SK-N-SH treated with all-trans-retinoic acid at 6 μM for 48 hours (cell line): ENCODE results near the gene BEGAIN.

Source experiments
- ATAC-seq: fragments of 200-7000 bp; cut with Tn5 transposase; 3 replicates; pipeline ENCODE4 v1.9.1; 2020; ENCODE audit warnings: mild to moderate bottlenecking, moderate library complexity
- BACH2 ChIP-seq: fragments of 250-450 bp; sonication (Bioruptor Pico); IDR thresholded peaks from 2 replicates; pipeline ENCODE4 v1.9.0; 2021; ENCODE audit warnings: mild to moderate bottlenecking, borderline replicate concordance
- CSDC2 ChIP-seq: fragments of 250-450 bp; sonication (Bioruptor Pico); IDR thresholded peaks from 2 replicates; pipeline ENCODE4 v1.5.0; 2020; ENCODE audit warnings: mild to moderate bottlenecking, moderate library complexity
- ESRRG ChIP-seq: fragments of 250-450 bp; sonication (Bioruptor Pico); IDR thresholded peaks from 2 replicates; pipeline ENCODE4 v1.6.1; 2021; ENCODE audit warnings: mild to moderate bottlenecking
- GLIS3 ChIP-seq: fragments of 250-450 bp; sonication (Bioruptor Pico); IDR thresholded peaks from 2 replicates; pipeline ENCODE4 v1.5.0; 2020; ENCODE audit warnings: mild to moderate bottlenecking, moderate library complexity
- ISL1 ChIP-seq: fragments of 250-450 bp; sonication (Bioruptor Pico); IDR thresholded peaks from 2 replicates; pipeline ENCODE4 v2.1.2; 2022; ENCODE audit warnings: mild to moderate bottlenecking, moderate library complexity
- OSR1 ChIP-seq: fragments of 250-450 bp; sonication (Bioruptor Pico); IDR thresholded peaks from 2 replicates; pipeline ENCODE4 v1.8.0; 2022; ENCODE audit warnings: moderate library complexity, mild to moderate bottlenecking, inconsistent platforms
- PPARA ChIP-seq: fragments of 250-450 bp; sonication (Bioruptor Pico); IDR thresholded peaks from 2 replicates; pipeline ENCODE4 v1.5.0; 2020; ENCODE audit warnings: mild to moderate bottlenecking, borderline replicate concordance
- RARB ChIP-seq: fragments of 250-450 bp; sonication (Bioruptor Pico); IDR thresholded peaks from 2 replicates; pipeline ENCODE4 v1.8.0; 2021; ENCODE audit warnings: mild to moderate bottlenecking, moderate library complexity
- SNAI2 ChIP-seq: fragments of 250-450 bp; sonication (Bioruptor Pico); IDR thresholded peaks from 2 replicates; pipeline ENCODE4 v1.5.0; 2020; ENCODE audit warnings: mild to moderate bottlenecking, moderate library complexity
- TCF4 ChIP-seq: fragments of 250-450 bp; sonication (Bioruptor Pico); IDR thresholded peaks from 2 replicates; pipeline ENCODE4 v1.8.0; 2021; ENCODE audit warnings: mild to moderate bottlenecking, moderate library complexity, borderline replicate concordance
- TOX ChIP-seq: fragments of 250-450 bp; sonication (Bioruptor Pico); IDR thresholded peaks from 2 replicates; pipeline ENCODE4 v1.8.0; 2021; ENCODE audit warnings: mild to moderate bottlenecking, moderate library complexity, borderline replicate concordance
- ZC3H10 ChIP-seq: fragments of 250-450 bp; sonication (Bioruptor Pico); IDR thresholded peaks from 2 replicates; pipeline ENCODE4 v1.5.1; 2021; ENCODE audit warnings: mild to moderate bottlenecking, moderate library complexity
- ZFP3 ChIP-seq: fragments of 250-450 bp; sonication (Bioruptor Pico); IDR thresholded peaks from 2 replicates; pipeline ENCODE4 v1.5.0; 2020; ENCODE audit warnings: mild to moderate bottlenecking, moderate library complexity
- ZFP30 ChIP-seq: fragments of 450-650 bp; formaldehyde crosslinking; IDR thresholded peaks from 2 replicates; pipeline ENCODE4 v1.5.0; 2022; ENCODE audit warnings: mild to moderate bottlenecking, moderate library complexity
- ZNF565 ChIP-seq: fragments of 450-650 bp; formaldehyde crosslinking; conservative IDR thresholded peaks from 2 replicates; pipeline ENCODE4 v1.5.0; 2020; ENCODE audit warnings: low read depth, mild to moderate bottlenecking, moderate library complexity
- ZNF70 ChIP-seq: fragments of 450-650 bp; formaldehyde crosslinking; IDR thresholded peaks from 2 replicates; pipeline ENCODE4 v1.5.0; 2020; ENCODE audit warnings: mild to moderate bottlenecking, moderate library complexity
- ZNF8 ChIP-seq: fragments of 450-650 bp; formaldehyde crosslinking; IDR thresholded peaks from 2 replicates; pipeline ENCODE4 v1.5.0; 2020; ENCODE audit warnings: mild to moderate bottlenecking, moderate library complexity
- TF ChIP-seq, protein P1 (sequence below): fragments of 250-450 bp; sonication (Bioruptor Pico); IDR thresholded peaks from 2 replicates; pipeline ENCODE4 v1.5.1; 2020; ENCODE audit warnings: low read depth, mild to moderate bottlenecking, moderate library complexity
- TF ChIP-seq, protein P2 (sequence below): fragments of 250-450 bp; sonication (Bioruptor Pico); IDR thresholded peaks from 2 replicates; pipeline ENCODE4 v1.8.0; 2020; ENCODE audit warnings: mild to moderate bottlenecking, moderate library complexity, borderline replicate concordance
- TF ChIP-seq, protein P3 (sequence below): fragments of 250-450 bp; sonication (Bioruptor Pico); IDR thresholded peaks from 2 replicates; pipeline ENCODE4 v1.8.0; 2021; ENCODE audit warnings: low read depth, mild to moderate bottlenecking, moderate library complexity, borderline replicate concordance
- TF ChIP-seq, protein P4 (sequence below): fragments of 250-450 bp; sonication (Bioruptor Pico); IDR thresholded peaks from 2 replicates; pipeline ENCODE4 v1.5.0; 2020; ENCODE audit warnings: mild to moderate bottlenecking, moderate library complexity
- TF ChIP-seq, protein P5 (sequence below): fragments of 250-450 bp; sonication (Bioruptor Pico); IDR thresholded peaks from 2 replicates; pipeline ENCODE4 v1.5.1; 2021; ENCODE audit warnings: mild to moderate bottlenecking, moderate library complexity

BEGAIN gene

DNA sequence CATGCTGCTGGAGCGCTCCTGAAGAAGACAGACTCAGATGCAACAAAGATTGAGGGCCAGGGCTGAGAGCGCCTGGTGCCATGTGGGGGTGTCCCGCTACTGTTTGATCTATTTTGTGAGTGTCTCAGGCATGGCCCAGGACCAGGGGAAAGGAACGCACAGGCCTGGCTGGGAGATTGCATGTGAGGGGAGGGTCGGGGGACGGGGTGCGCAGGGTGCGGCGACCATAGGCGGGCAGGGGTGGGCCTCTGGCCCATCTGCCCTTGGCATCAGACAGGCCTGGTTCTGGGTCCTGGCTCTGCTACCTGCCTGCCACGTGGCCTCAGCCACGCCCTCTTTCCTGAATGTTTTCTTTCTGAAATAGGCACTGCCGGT is 47.5 kb downstream of the BEGAIN start:
- TF ChIP-seq ZC3H10 (CRISPR knock-in tag) (no peak), ESRRG (CRISPR knock-in tag) (no peak), ZFP30 (CRISPR knock-in tag) (no peak), RARB (CRISPR knock-in tag) (no peak), BACH2 (no peak)
- ATAC-seq = no peak

DNA sequence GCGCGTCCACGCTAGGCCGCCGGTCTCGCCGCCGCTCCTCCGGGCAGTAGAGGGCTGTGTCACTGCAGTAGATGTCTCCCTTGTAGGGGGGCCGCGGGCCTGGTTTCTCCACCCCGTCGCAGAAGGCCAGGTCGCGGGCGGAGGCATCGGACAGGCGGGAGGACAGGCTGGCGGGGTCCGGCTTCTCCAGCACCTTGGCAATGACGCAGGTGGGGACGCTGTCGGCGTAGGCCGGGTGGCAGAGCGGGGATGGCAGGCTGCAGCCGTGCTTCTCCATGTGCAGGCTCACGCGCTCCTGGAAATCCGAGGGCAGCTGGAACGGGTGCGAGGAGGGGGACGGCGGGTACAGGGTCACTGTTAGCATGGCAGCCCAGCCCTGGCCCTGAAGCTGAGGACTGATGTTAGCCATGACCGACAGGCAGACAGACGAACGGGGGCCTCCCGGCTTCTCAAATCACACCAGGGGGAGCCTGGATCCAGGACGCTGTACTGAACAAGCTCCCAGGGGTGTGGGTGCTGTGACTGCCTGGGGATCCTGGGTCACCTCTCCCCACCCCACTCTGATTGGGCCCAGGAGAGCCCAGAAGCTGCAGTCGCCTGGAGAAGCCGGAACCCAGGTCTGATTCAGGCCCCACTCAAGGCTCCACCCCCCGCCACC is 48.1 kb downstream of the BEGAIN start:
- no peak for TF ChIP-seq ZC3H10 (CRISPR knock-in tag)
- TF ChIP-seq ZFP30 (CRISPR knock-in tag) = no peak
- TF ChIP-seq, protein P1, sequence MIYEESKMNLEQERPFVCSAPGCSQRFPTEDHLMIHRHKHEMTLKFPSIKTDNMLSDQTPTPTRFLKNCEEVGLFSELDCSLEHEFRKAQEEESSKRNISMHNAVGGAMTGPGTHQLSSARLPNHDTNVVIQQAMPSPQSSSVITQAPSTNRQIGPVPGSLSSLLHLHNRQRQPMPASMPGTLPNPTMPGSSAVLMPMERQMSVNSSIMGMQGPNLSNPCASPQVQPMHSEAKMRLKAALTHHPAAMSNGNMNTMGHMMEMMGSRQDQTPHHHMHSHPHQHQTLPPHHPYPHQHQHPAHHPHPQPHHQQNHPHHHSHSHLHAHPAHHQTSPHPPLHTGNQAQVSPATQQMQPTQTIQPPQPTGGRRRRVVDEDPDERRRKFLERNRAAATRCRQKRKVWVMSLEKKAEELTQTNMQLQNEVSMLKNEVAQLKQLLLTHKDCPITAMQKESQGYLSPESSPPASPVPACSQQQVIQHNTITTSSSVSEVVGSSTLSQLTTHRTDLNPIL = no peak
- no peak for TF ChIP-seq ZNF8 (CRISPR knock-in tag)
- TF ChIP-seq ISL1 (CRISPR knock-in tag) = no peak
- TF ChIP-seq, protein P2, sequence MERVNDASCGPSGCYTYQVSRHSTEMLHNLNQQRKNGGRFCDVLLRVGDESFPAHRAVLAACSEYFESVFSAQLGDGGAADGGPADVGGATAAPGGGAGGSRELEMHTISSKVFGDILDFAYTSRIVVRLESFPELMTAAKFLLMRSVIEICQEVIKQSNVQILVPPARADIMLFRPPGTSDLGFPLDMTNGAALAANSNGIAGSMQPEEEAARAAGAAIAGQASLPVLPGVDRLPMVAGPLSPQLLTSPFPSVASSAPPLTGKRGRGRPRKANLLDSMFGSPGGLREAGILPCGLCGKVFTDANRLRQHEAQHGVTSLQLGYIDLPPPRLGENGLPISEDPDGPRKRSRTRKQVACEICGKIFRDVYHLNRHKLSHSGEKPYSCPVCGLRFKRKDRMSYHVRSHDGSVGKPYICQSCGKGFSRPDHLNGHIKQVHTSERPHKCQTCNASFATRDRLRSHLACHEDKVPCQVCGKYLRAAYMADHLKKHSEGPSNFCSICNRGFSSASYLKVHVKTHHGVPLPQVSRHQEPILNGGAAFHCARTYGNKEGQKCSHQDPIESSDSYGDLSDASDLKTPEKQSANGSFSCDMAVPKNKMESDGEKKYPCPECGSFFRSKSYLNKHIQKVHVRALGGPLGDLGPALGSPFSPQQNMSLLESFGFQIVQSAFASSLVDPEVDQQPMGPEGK = no peak
- TF ChIP-seq ZNF565 = no peak
- TF ChIP-seq SNAI2 = no peak
- TF ChIP-seq PPARA = no peak
- no peak for TF ChIP-seq OSR1 (CRISPR knock-in tag)
- TF ChIP-seq TOX (CRISPR knock-in tag) = no peak
- TF ChIP-seq RARB (CRISPR knock-in tag) = no peak
- no peak for TF ChIP-seq ZFP3 (CRISPR knock-in tag)
- TF ChIP-seq, protein P3, sequence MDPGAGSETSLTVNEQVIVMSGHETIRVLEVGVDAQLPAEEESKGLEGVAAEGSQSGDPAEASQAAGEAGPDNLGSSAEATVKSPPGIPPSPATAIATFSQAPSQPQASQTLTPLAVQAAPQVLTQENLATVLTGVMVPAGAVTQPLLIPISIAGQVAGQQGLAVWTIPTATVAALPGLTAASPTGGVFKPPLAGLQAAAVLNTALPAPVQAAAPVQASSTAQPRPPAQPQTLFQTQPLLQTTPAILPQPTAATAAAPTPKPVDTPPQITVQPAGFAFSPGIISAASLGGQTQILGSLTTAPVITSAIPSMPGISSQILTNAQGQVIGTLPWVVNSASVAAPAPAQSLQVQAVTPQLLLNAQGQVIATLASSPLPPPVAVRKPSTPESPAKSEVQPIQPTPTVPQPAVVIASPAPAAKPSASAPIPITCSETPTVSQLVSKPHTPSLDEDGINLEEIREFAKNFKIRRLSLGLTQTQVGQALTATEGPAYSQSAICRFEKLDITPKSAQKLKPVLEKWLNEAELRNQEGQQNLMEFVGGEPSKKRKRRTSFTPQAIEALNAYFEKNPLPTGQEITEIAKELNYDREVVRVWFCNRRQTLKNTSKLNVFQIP = no peak
- no peak for TF ChIP-seq ZNF70 (CRISPR knock-in tag)
- TF ChIP-seq TCF4 (CRISPR knock-in tag) = no peak
- TF ChIP-seq BACH2 = no peak
- TF ChIP-seq, protein P4, sequence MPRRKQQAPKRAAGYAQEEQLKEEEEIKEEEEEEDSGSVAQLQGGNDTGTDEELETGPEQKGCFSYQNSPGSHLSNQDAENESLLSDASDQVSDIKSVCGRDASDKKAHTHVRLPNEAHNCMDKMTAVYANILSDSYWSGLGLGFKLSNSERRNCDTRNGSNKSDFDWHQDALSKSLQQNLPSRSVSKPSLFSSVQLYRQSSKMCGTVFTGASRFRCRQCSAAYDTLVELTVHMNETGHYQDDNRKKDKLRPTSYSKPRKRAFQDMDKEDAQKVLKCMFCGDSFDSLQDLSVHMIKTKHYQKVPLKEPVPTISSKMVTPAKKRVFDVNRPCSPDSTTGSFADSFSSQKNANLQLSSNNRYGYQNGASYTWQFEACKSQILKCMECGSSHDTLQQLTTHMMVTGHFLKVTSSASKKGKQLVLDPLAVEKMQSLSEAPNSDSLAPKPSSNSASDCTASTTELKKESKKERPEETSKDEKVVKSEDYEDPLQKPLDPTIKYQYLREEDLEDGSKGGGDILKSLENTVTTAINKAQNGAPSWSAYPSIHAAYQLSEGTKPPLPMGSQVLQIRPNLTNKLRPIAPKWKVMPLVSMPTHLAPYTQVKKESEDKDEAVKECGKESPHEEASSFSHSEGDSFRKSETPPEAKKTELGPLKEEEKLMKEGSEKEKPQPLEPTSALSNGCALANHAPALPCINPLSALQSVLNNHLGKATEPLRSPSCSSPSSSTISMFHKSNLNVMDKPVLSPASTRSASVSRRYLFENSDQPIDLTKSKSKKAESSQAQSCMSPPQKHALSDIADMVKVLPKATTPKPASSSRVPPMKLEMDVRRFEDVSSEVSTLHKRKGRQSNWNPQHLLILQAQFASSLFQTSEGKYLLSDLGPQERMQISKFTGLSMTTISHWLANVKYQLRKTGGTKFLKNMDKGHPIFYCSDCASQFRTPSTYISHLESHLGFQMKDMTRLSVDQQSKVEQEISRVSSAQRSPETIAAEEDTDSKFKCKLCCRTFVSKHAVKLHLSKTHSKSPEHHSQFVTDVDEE (CRISPR knock-in tag) = no peak
- ATAC-seq = no peak

DNA sequence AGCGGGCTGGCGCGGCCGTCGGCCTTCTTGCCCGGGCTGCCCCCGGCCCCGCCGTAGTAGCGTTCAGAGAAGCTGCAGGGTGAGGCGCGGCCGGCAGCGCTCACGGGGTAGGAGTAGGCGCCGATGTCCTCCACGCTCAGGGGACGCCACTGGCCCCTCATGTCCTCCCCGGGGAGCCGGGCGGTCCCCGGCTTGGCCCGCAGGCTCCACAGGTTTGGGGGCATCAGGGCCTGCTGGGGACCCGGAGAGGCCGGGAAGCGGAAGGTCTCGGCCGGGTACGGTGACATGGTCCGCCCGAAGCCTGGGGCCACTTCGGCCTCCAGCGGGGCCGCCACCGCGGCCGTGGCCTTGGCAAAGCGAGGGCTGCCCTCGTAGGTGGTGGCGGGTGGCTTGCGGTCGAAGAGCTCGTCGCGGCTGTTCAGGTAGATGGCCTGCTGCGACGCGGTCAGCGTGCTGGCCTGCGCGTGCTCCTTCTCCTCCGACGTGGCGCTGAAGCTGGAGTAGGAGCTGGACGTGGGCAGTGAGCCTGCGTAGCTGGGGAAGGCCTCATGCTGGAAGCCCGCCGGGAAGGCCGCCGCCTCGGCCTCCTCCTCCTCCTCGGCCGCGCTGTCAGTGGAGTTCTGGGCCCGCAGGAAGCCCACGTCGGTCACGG is 48.7 kb downstream of the BEGAIN start:
- no peak for ATAC-seq
- TF ChIP-seq CSDC2 (CRISPR knock-in tag) (no peak), TOX (CRISPR knock-in tag) (no peak), GLIS3 (CRISPR knock-in tag) (no peak), ZNF565 (no peak), TCF4 (CRISPR knock-in tag) (no peak), SNAI2 (no peak), OSR1 (CRISPR knock-in tag) (no peak), ISL1 (CRISPR knock-in tag) (no peak)
- TF ChIP-seq, protein P3 = no peak
- TF ChIP-seq, protein P5, sequence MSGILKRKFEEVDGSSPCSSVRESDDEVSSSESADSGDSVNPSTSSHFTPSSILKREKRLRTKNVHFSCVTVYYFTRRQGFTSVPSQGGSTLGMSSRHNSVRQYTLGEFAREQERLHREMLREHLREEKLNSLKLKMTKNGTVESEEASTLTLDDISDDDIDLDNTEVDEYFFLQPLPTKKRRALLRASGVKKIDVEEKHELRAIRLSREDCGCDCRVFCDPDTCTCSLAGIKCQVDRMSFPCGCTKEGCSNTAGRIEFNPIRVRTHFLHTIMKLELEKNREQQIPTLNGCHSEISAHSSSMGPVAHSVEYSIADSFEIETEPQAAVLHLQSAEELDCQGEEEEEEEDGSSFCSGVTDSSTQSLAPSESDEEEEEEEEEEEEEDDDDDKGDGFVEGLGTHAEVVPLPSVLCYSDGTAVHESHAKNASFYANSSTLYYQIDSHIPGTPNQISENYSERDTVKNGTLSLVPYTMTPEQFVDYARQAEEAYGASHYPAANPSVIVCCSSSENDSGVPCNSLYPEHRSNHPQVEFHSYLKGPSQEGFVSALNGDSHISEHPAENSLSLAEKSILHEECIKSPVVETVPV (CRISPR knock-in tag) = no peak
- TF ChIP-seq, protein P2 = no peak
